Measurements from ENCODE around the gene C10orf71.

C10orf71 gene

GRCh38 chr10:49368256-49368655 is 69.3 kb downstream of the C10orf71 start:
- Mint-ChIP-seq H3K4me3 (no peak overlapping the region), H3K4me1 (ENCODE audit: low read depth) (no peaks in the 10 kb centered on the region), H3K36me3 (ENCODE audit: low read depth) (no peaks in the 10 kb centered on the region), H3K27me3 (peaks cover 12% of the 10 kb centered on the region), H3K27ac (no peak overlapping the region), H3K9me3 (no peaks in the 10 kb centered on the region)
- no peak for DNase-seq

GRCh38 chr10:49369216-49370162 is 70.5 kb downstream of the C10orf71 start:
- DNase-seq, result no peak
- H3K27ac Mint-ChIP-seq, result no peak overlapping the region
- no peaks in the 10 kb centered on the region for H3K36me3 Mint-ChIP-seq (ENCODE audit: low read depth)
- no peak overlapping the region for H3K4me3 Mint-ChIP-seq
- H3K9me3 Mint-ChIP-seq, result no peaks in the 10 kb centered on the region
- no peaks in the 10 kb centered on the region for H3K4me1 Mint-ChIP-seq (ENCODE audit: low read depth)
- H3K27me3 Mint-ChIP-seq, result peaks cover 15% of the 10 kb centered on the region

- no peak overlapping the region for H3K4me3 Mint-ChIP-seq
- H3K36me3 Mint-ChIP-seq (ENCODE audit: low read depth), result no peaks in the 10 kb centered on the region
- H3K4me1 Mint-ChIP-seq (ENCODE audit: low read depth), result no peaks in the 10 kb centered on the region
- no peak overlapping the region for H3K27ac Mint-ChIP-seq
- no peak for DNase-seq
- no peaks in the 10 kb centered on the region for H3K9me3 Mint-ChIP-seq
- H3K27me3 Mint-ChIP-seq, result peaks cover 15% of the 10 kb centered on the region
Observed at GRCh38 chr10:49370326-49371100, 71.5 kb downstream of the C10orf71 start.

- no peak overlapping the region for H3K4me3 Mint-ChIP-seq
Observed at GRCh38 chr10:49371967-49372366, 73.0 kb downstream of the C10orf71 start.

DNA sequence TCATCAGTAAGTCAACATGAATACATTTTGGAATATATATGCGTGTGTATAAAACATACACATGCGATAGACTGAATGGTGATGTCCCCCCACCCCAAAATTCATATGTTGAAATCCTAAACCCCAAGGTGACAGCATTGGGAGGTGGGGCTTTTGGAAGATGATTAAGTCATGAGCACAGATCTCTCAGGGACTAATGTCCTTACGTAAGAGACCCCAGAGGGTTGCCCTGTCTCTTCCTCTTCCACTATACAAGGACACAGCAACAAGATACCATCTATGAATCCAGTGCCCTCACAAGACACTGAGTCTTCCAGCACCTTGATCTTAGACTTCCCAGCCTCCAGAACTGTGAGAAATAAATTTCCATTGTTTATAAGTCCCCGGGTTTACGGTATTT is 74.4 kb downstream of the C10orf71 start:
- DNase-seq, result no peak
- no peak overlapping the region for H3K27ac Mint-ChIP-seq
- H3K4me1 Mint-ChIP-seq (ENCODE audit: low read depth), result no peaks in the 10 kb centered on the region
- H3K4me3 Mint-ChIP-seq, result no peak overlapping the region
- no peaks in the 10 kb centered on the region for H3K9me3 Mint-ChIP-seq
- H3K27me3 Mint-ChIP-seq, result peaks cover 11% of the 10 kb centered on the region
- no peaks in the 10 kb centered on the region for H3K36me3 Mint-ChIP-seq (ENCODE audit: low read depth)

More at GRCh38 chr10:49371967-49372366, 73.0 kb downstream of the C10orf71 start:
- H3K27ac Mint-ChIP-seq, result no peak overlapping the region
- H3K4me1 Mint-ChIP-seq (ENCODE audit: low read depth), result no peaks in the 10 kb centered on the region
- DNase-seq, result no peak
- no peaks in the 10 kb centered on the region for H3K9me3 Mint-ChIP-seq
- H3K27me3 Mint-ChIP-seq, result peaks cover 19% of the 10 kb centered on the region
- H3K36me3 Mint-ChIP-seq (ENCODE audit: low read depth), result no peaks in the 10 kb centered on the region

DNA sequence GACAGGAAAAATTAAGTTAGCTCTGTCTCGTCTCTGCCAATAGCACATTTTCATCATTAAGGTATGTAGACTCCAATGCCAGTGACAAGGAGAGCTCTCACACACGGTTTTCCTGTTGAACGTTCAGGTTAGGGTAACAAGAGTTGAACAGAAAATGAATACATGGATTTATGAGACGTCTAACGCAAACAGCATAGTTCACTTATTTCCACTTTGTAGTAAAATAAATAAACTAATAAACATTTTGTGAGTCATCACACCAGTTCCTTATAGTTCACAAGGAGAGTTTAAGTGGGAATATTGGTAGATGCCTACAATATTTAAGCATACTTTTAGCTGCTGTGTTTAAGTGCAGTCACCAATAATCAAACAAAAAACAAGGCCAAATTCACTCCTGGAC is 75.8 kb downstream of the C10orf71 start:
- no peak overlapping the region for H3K27ac Mint-ChIP-seq
- no peaks in the 10 kb centered on the region for H3K4me1 Mint-ChIP-seq (ENCODE audit: low read depth)
- no peak overlapping the region for H3K4me3 Mint-ChIP-seq
- peaks cover 7% of the 10 kb centered on the region for H3K27me3 Mint-ChIP-seq
- DNase-seq, result no peak
- no peaks in the 10 kb centered on the region for H3K9me3 Mint-ChIP-seq
- no peaks in the 10 kb centered on the region for H3K36me3 Mint-ChIP-seq (ENCODE audit: low read depth)

DNA sequence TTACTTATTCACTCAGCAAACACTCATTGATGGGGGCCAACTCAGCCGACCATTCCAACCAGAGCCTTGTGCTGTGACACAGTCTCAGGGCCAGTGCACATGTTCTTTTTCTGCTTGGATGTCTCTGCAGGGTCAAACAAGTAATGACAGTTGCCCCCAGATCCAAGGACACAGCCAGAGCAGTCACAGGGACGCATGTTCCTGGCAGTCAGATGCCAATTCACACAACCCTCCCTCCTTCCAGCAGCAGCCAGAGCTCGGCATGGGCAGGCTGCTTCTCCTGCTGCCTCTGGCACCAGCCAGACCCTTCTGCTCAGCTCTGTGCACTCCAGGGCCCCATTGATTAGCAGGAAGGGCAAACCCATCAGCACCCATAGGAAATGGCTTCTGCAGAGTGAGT is 76.6 kb downstream of the C10orf71 start:
- Mint-ChIP-seq H3K27ac (no peak overlapping the region), H3K4me3 (no peak overlapping the region), H3K9me3 (no peaks in the 10 kb centered on the region), H3K27me3 (peaks cover 7% of the 10 kb centered on the region), H3K36me3 (ENCODE audit: low read depth) (no peaks in the 10 kb centered on the region), H3K4me1 (ENCODE audit: low read depth) (no peaks in the 10 kb centered on the region)
- DNase-seq, result no peak

Measured in activated T-cell treated with anti-CD3 and anti-CD28 coated beads, Interleukin-2, amount 50 U/mL, for 24 hours (primary cell).